K562 (cell line): Measurements from ENCODE around the gene NAA38. TPM values are rescaled to one million over a fixed set of nuclear protein-coding genes. Genes with fewer than 3 reads are reported as not detected.

ENCODE experiments used
- ASH1L ChIP-seq: fragments of 450-650 bp; IDR thresholded peaks from 2 replicates; pipeline ENCODE4 v1.6.1; 2018; ENCODE audit warnings: borderline replicate concordance, mild to moderate bottlenecking, low read depth; ENCODE audit not compliant: partially characterized antibody
- ATF7 ChIP-seq: fragments of 450-650 bp; IDR thresholded peaks from 2 replicates; pipeline ENCODE4 v1.7.1; 2014; ENCODE audit warnings: mild to moderate bottlenecking, moderate library complexity
- CEBPB ChIP-seq: fragments of 450-650 bp; IDR thresholded peaks from 2 replicates; pipeline ENCODE4 v1.6.1; 2016; ENCODE audit warnings: missing genetic modification characterization, missing compliant biosample characterization
- CEBPG ChIP-seq, 3 experiments: fragments of 200-800 bp in 1 of 3; sonication (Bioruptor generic) in 1 of 3; sonication (generic) in 1 of 3; formaldehyde crosslinking in 1 of 3; IDR thresholded peaks in 2 of 3; conservative IDR thresholded peaks in 1 of 3; 2 replicates each; pipeline versions ENCODE4 v1.6.1 to v1.8.0; 2016 to 2022; ENCODE audit warnings: missing compliant biosample characterization in 2 of 3, missing genetic modification characterization in 2 of 3, mild to moderate bottlenecking in 1 of 3, missing genetic modification reagents in 1 of 3
- ELK1 ChIP-seq: sonication (generic); formaldehyde crosslinking; IDR thresholded peaks from 2 replicates; pipeline ENCODE4 v1.8.1; 2022; ENCODE audit warnings: missing genetic modification reagents
- FUS ChIP-seq: fragments of 200-400 bp; formaldehyde crosslinking; optimal IDR thresholded peaks from 2 replicates; pipeline ENCODE3; 2017; ENCODE audit warnings: low read depth, low read length
- NFYB ChIP-seq: IDR thresholded peaks from 2 replicates; pipeline ENCODE4 v1.6.1; 2011; ENCODE audit warnings: mild to moderate bottlenecking, moderate library complexity; ENCODE audit not compliant: insufficient read length; ENCODE audit errors: extremely low read depth
- PHF20 ChIP-seq: fragments of 450-650 bp; IDR thresholded peaks from 2 replicates; pipeline ENCODE4 v1.6.1; 2018; ENCODE audit not compliant: partially characterized antibody
- POU5F1 ChIP-seq: fragments of 150-350 bp; IDR thresholded peaks from 2 replicates; pipeline ENCODE4 v1.6.1; 2014; ENCODE audit warnings: borderline replicate concordance, low read length, low read depth, mild to moderate bottlenecking; ENCODE audit not compliant: partially characterized antibody
- RBM14 ChIP-seq: fragments of 200-400 bp; formaldehyde crosslinking; IDR thresholded peaks from 2 replicates; pipeline ENCODE4 v1.6.1; 2018; ENCODE audit warnings: low read depth, mild to moderate bottlenecking, low read length, moderate library complexity, borderline replicate concordance; ENCODE audit not compliant: insufficient read depth
- RBM39 ChIP-seq: fragments of 200-400 bp; formaldehyde crosslinking; optimal IDR thresholded peaks from 2 replicates; pipeline ENCODE3; 2018; ENCODE audit warnings: low read depth, low read length
- SMAD4 ChIP-seq: fragments of 250-450 bp; sonication (Bioruptor Pico); conservative IDR thresholded peaks from 2 replicates; pipeline ENCODE4 v1.8.0; 2021; ENCODE audit warnings: inconsistent platforms, mild to moderate bottlenecking, moderate library complexity
- SNIP1 ChIP-seq: fragments of 450-650 bp; IDR thresholded peaks from 2 replicates; pipeline ENCODE4 v1.7.1; 2017; ENCODE audit warnings: low read depth, mild to moderate bottlenecking
- ZNF408 ChIP-seq: fragments of 250-450 bp; sonication (Bioruptor Pico); IDR thresholded peaks from 2 replicates; pipeline ENCODE4 v1.4.0; 2020; ENCODE audit warnings: low read depth, mild to moderate bottlenecking, moderate library complexity
- polyA plus RNA-seq, 8 experiments: library from polyadenylated mRNA; depleted of rRNA in 4 of 8; stranded (reverse) in 5 of 8; unstranded in 3 of 8; fragments of >200 nt; fragmentation: Nextera tagmentation in 2 of 8; fragmentation: Illumina TruSeq in 1 of 8; extraction: Ambion mirVana in 2 of 8; extraction: Trizol in 1 of 8; gene quantifications; 2 replicates each; pipeline versions ENCODE4 v1.2.1 to v1.2.3, GENCODE V29; 2011 to 2014; ENCODE audit warnings: inconsistent platforms in 1 of 8, missing spikeins in 1 of 8
- total RNA-seq, 7 experiments: library from RNA; depleted of rRNA in 6 of 7; stranded (reverse); fragments of >200 nt in 6 of 7; fragmentation: Illumina TruSeq in 2 of 7; extraction: Trizol in 2 of 7; gene quantifications; 2 replicates each; pipeline versions ENCODE4 v1.2.1 to v1.2.3, GENCODE V29; 2011 to 2021; ENCODE audit warnings: low replicate concordance in 1 of 7
- TF ChIP-seq, protein P1 (sequence below): fragments of 200-800 bp; sonication (Bioruptor generic); IDR thresholded peaks from 2 replicates; pipeline ENCODE4 v1.6.1; 2016; ENCODE audit warnings: missing genetic modification characterization, missing compliant biosample characterization
- TF ChIP-seq, protein P2 (sequence below), 2 experiments: fragments of 450-650 bp in 1 of 2; IDR thresholded peaks; 2 replicates each; pipeline ENCODE4 v1.6.1; 2011 to 2017; ENCODE audit warnings: low read depth in 2 of 2, antibody characterized with exemption in 1 of 2, borderline replicate concordance in 1 of 2, low read length in 1 of 2, mild to moderate bottlenecking in 1 of 2, mixed read lengths in 1 of 2; ENCODE audit not compliant: control insufficient read depth in 1 of 2

Gene NAA38
- total and polyA plus RNA-seq, 9 of the 15 experiments (the other 6 are each of a cell fraction or from before 2014, with no cell fraction given) = 16.4 to 99.8 (median 57.3) TPM

- TF ChIP-seq CEBPB (tag) (peak; percentile 78), ASH1L (no peak), NFYB (no peak), ZNF408 (no peak), POU5F1 (no peak), PHF20 (no peak), SMAD4 (CRISPR knock-in tag) (no peak; the same call in none of the 2 replicates), FUS (no peak), ELK1 (no peak), RBM39 (no peak), RBM14 (no peak), ATF7 (peak; percentile 87), CEBPG (CRISPR knock-in tag; IDR thresholded peaks at IDR 0.05) (peak; percentile 100), CEBPG (tag; conservative IDR thresholded peaks at IDR 0.05 in 1 of 2, IDR thresholded peaks at IDR 0.05 in 1 of 2) (peak; percentile 91 to 99), SNIP1 (no peak)
- TF ChIP-seq, protein P1, sequence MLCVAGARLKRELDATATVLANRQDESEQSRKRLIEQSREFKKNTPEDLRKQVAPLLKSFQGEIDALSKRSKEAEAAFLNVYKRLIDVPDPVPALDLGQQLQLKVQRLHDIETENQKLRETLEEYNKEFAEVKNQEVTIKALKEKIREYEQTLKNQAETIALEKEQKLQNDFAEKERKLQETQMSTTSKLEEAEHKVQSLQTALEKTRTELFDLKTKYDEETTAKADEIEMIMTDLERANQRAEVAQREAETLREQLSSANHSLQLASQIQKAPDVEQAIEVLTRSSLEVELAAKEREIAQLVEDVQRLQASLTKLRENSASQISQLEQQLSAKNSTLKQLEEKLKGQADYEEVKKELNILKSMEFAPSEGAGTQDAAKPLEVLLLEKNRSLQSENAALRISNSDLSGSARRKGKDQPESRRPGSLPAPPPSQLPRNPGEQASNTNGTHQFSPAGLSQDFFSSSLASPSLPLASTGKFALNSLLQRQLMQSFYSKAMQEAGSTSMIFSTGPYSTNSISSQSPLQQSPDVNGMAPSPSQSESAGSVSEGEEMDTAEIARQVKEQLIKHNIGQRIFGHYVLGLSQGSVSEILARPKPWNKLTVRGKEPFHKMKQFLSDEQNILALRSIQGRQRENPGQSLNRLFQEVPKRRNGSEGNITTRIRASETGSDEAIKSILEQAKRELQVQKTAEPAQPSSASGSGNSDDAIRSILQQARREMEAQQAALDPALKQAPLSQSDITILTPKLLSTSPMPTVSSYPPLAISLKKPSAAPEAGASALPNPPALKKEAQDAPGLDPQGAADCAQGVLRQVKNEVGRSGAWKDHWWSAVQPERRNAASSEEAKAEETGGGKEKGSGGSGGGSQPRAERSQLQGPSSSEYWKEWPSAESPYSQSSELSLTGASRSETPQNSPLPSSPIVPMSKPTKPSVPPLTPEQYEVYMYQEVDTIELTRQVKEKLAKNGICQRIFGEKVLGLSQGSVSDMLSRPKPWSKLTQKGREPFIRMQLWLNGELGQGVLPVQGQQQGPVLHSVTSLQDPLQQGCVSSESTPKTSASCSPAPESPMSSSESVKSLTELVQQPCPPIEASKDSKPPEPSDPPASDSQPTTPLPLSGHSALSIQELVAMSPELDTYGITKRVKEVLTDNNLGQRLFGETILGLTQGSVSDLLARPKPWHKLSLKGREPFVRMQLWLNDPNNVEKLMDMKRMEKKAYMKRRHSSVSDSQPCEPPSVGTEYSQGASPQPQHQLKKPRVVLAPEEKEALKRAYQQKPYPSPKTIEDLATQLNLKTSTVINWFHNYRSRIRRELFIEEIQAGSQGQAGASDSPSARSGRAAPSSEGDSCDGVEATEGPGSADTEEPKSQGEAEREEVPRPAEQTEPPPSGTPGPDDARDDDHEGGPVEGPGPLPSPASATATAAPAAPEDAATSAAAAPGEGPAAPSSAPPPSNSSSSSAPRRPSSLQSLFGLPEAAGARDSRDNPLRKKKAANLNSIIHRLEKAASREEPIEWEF (CRISPR knock-in tag) = no peak
- TF ChIP-seq, protein P2, sequence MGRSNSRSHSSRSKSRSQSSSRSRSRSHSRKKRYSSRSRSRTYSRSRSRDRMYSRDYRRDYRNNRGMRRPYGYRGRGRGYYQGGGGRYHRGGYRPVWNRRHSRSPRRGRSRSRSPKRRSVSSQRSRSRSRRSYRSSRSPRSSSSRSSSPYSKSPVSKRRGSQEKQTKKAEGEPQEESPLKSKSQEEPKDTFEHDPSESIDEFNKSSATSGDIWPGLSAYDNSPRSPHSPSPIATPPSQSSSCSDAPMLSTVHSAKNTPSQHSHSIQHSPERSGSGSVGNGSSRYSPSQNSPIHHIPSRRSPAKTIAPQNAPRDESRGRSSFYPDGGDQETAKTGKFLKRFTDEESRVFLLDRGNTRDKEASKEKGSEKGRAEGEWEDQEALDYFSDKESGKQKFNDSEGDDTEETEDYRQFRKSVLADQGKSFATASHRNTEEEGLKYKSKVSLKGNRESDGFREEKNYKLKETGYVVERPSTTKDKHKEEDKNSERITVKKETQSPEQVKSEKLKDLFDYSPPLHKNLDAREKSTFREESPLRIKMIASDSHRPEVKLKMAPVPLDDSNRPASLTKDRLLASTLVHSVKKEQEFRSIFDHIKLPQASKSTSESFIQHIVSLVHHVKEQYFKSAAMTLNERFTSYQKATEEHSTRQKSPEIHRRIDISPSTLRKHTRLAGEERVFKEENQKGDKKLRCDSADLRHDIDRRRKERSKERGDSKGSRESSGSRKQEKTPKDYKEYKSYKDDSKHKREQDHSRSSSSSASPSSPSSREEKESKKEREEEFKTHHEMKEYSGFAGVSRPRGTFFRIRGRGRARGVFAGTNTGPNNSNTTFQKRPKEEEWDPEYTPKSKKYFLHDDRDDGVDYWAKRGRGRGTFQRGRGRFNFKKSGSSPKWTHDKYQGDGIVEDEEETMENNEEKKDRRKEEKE (IDR thresholded peaks at IDR 0.05; ENCODE audit: borderline replicate concordance in 1 of 2, control insufficient read depth in 1 of 2, low read depth in 2 of 2, low read length in 1 of 2) = no peak
These were observed 19.0 kb downstream of the NAA38 start (continued) for GRCh38 chr17:7838090-7839075.
